Esophagus (tissue), 2 donors: ENCODE measurements around the gene RPS6KL1. TPM values are rescaled to one million over a fixed set of nuclear protein-coding genes. Genes with fewer than 3 reads are reported as not detected.

Experiments used
- H3K27ac ChIP-seq, 2 donors: one replicate each; pipeline ENCODE4 v1.5.1; 2013; ENCODE audit warnings: low read depth in 2 of 2, mild to moderate bottlenecking in 2 of 2, inconsistent platforms in 1 of 2, low read length in 1 of 2, moderate library complexity in 1 of 2
- H3K27me3 ChIP-seq, 2 donors: one replicate each; pipeline ENCODE4 v1.6.1; 2013; ENCODE audit warnings: low read length in 2 of 2, control low read depth in 1 of 2, mild to moderate bottlenecking in 1 of 2; ENCODE audit not compliant: insufficient read depth in 2 of 2, control insufficient read depth in 1 of 2
- H3K36me3 ChIP-seq, 2 donors: one replicate each; pipeline ENCODE4 v1.6.1; 2013; ENCODE audit warnings: low read length in 1 of 2; ENCODE audit not compliant: control insufficient read depth in 2 of 2, insufficient read depth in 2 of 2
- H3K4me1 ChIP-seq, 2 donors: one replicate each; pipeline ENCODE4 v1.6.1; 2013; ENCODE audit warnings: low read length in 1 of 2; ENCODE audit not compliant: control insufficient read depth in 2 of 2, insufficient read depth in 2 of 2
- H3K4me3 ChIP-seq, 2 donors: one replicate each; pipeline ENCODE4 v1.5.1; 2013; ENCODE audit warnings: low read length in 2 of 2, mild to moderate bottlenecking in 2 of 2, low read depth in 1 of 2, moderate library complexity in 1 of 2
- H3K9me3 ChIP-seq, 2 donors: one replicate each; pipeline ENCODE4 v1.6.1; 2013; ENCODE audit warnings: mild to moderate bottlenecking in 2 of 2, low read depth in 1 of 2, low read length in 1 of 2, moderate library complexity in 1 of 2; ENCODE audit not compliant: control insufficient read depth in 2 of 2, insufficient read depth in 1 of 2
- WGBS, 2 donors: extraction: QIAGEN DNeasy Blood & Tissue Kit; methylation state at CpG; one replicate each; pipeline ENCODE4 v1.1.7; 2013; 5-methylcytosine and 5-hydroxymethylcytosine counted together
- polyA plus RNA-seq, 2 donors: library from polyadenylated mRNA; stranded (reverse); fragments of 200-250 nt; gene quantifications; one replicate each; pipeline ENCODE4 v1.2.3, GENCODE V29; 2013
- donor health status: healthy with polysubstance abuse.
- donor health status: Bipolar disorder and iron deficiency.

RPS6KL1 gene
- polyA plus RNA-seq, 2 donors: 2.8 to 3.0 TPM

- Histone ChIP-seq H3K36me3 (peaks cover 0 to 4% of the 10 kb centered on the region in 2 donors), H3K27ac (no peak overlapping the region), H3K4me1 (peaks cover 10 to 25% of the 10 kb centered on the region in 2 donors), H3K9me3 (no peaks in the 10 kb centered on the region), H3K4me3 (no peak overlapping the region), H3K27me3 (no peaks in the 10 kb centered on the region)
- WGBS, 2 donors: 91 to 94% methylated on average over 14 of the region's 14 CpGs
These were observed 13.6 kb downstream of the RPS6KL1 start for GRCh38 chr14:74909501-74909900.

GRCh38 chr14:74908861-74909341, 14.2 kb downstream of the RPS6KL1 start:
- no peak overlapping the region for H3K4me3 ChIP-seq
- WGBS, 2 donors: 71 to 75% methylated on average over 9 of the region's 9 CpGs

GRCh38 chr14:74907744-74908143, 15.3 kb downstream of the RPS6KL1 start:
- 39 to 43% methylated on average over 6 of the region's 6 CpGs for WGBS, 2 donors
- peaks cover 6 to 10% of the 10 kb centered on the region in 2 donors for H3K36me3 ChIP-seq
- H3K4me3 ChIP-seq: no peak overlapping the region
- peak overlapping the region in 1 of 2 donors; percentile 26 for H3K27ac ChIP-seq
- peaks cover 10 to 22% of the 10 kb centered on the region in 2 donors for H3K4me1 ChIP-seq
- H3K9me3 ChIP-seq: no peaks in the 10 kb centered on the region
- H3K27me3 ChIP-seq: no peaks in the 10 kb centered on the region

More at GRCh38 chr14:74908861-74909341, 14.2 kb downstream of the RPS6KL1 start:
- Histone ChIP-seq H3K9me3 (no peaks in the 10 kb centered on the region), H3K4me1 (peaks cover 10 to 25% of the 10 kb centered on the region in 2 donors), H3K36me3 (peaks cover 0 to 4% of the 10 kb centered on the region in 2 donors), H3K27ac (no peak overlapping the region), H3K27me3 (no peaks in the 10 kb centered on the region)

- no peak overlapping the region for H3K4me3 ChIP-seq
- peaks cover 11 to 12% of the 10 kb centered on the region in 2 donors for H3K36me3 ChIP-seq
- H3K9me3 ChIP-seq: no peaks in the 10 kb centered on the region
- 67 to 76% methylated on average over 12 of the region's 12 CpGs for WGBS, 2 donors
- peaks cover 7 to 18% of the 10 kb centered on the region in 2 donors for H3K4me1 ChIP-seq
- H3K27ac ChIP-seq: peak overlapping the region in 1 of 2 donors; percentile 26
- H3K27me3 ChIP-seq: no peaks in the 10 kb centered on the region
These were observed 16.0 kb downstream of the RPS6KL1 start for GRCh38 chr14:74906925-74907521.

GRCh38 chr14:74905595-74906142, 17.4 kb downstream of the RPS6KL1 start:
- H3K27ac ChIP-seq: peak overlapping the region in 1 of 2 donors; percentile 22
- 41 to 43% methylated on average over 14 of the region's 14 CpGs for WGBS, 2 donors
- H3K4me3 ChIP-seq: no peak overlapping the region
- H3K36me3 ChIP-seq: peaks cover 18 to 20% of the 10 kb centered on the region in 2 donors
- H3K9me3 ChIP-seq: no peaks in the 10 kb centered on the region
- H3K27me3 ChIP-seq: no peaks in the 10 kb centered on the region
- H3K4me1 ChIP-seq: peaks cover 4 to 8% of the 10 kb centered on the region in 2 donors

GRCh38 chr14:74904635-74905503, 18.2 kb downstream of the RPS6KL1 start:
- H3K36me3 ChIP-seq: peaks cover 23 to 26% of the 10 kb centered on the region in 2 donors

GRCh38 chr14:74902941-74903705, 19.9 kb downstream of the RPS6KL1 start:
- no peak overlapping the region for H3K4me3 ChIP-seq
- peaks cover 4 to 8% of the 10 kb centered on the region in 2 donors for H3K4me1 ChIP-seq
- H3K36me3 ChIP-seq: peaks cover 36 to 43% of the 10 kb centered on the region in 2 donors
- no peaks in the 10 kb centered on the region for H3K27me3 ChIP-seq
- no peaks in the 10 kb centered on the region for H3K9me3 ChIP-seq
- 69 to 70% methylated on average over 10 of the region's 10 CpGs for WGBS, 2 donors
- no peak overlapping the region for H3K27ac ChIP-seq

More at GRCh38 chr14:74904635-74905503, 18.2 kb downstream of the RPS6KL1 start:
- H3K27ac ChIP-seq: peak overlapping the region in 1 of 2 donors; percentile 22
- no peak overlapping the region for H3K4me3 ChIP-seq
- no peaks in the 10 kb centered on the region for H3K27me3 ChIP-seq
- H3K4me1 ChIP-seq: peaks cover 4 to 8% of the 10 kb centered on the region in 2 donors
- 76 to 82% methylated on average over 6 of the region's 6 CpGs for WGBS, 2 donors
- H3K9me3 ChIP-seq: no peaks in the 10 kb centered on the region

- H3K27ac ChIP-seq: no peak overlapping the region
These were observed 24.4 kb downstream of the RPS6KL1 start for GRCh38 chr14:74898694-74899093.

GRCh38 chr14:74898083-74898482, 25.0 kb downstream of the RPS6KL1 start:
- Histone ChIP-seq H3K27ac (no peak overlapping the region), H3K4me3 (no peak overlapping the region), H3K36me3 (peaks cover 55 to 60% of the 10 kb centered on the region in 2 donors), H3K4me1 (no peaks in the 10 kb centered on the region), H3K27me3 (no peaks in the 10 kb centered on the region), H3K9me3 (no peaks in the 10 kb centered on the region)
- WGBS, 2 donors: 86 to 93% methylated on average over 2 of the region's 2 CpGs

More at GRCh38 chr14:74898694-74899093, 24.4 kb downstream of the RPS6KL1 start:
- Histone ChIP-seq H3K4me1 (no peaks in the 10 kb centered on the region), H3K27me3 (no peaks in the 10 kb centered on the region), H3K4me3 (no peak overlapping the region), H3K9me3 (no peaks in the 10 kb centered on the region), H3K36me3 (peaks cover 53 to 60% of the 10 kb centered on the region in 2 donors)
- 64 to 77% methylated on average over 5 of the region's 5 CpGs for WGBS, 2 donors
